A549 treated with AZD2906 at 1 μM for 4 hours (cell line): ENCODE results near the gene ESPNL. TPM values are rescaled to one million over a fixed set of nuclear protein-coding genes. Genes with fewer than 3 reads are reported as not detected.

Experiments used
- total RNA-seq: library from RNA; stranded (reverse); fragments of 200-300 nt; extraction: Qiagen RNA extraction; gene quantifications from 5 replicates; pipeline ENCODE4 v1.2.3, GENCODE V29; 2022

ESPNL gene, protein sequence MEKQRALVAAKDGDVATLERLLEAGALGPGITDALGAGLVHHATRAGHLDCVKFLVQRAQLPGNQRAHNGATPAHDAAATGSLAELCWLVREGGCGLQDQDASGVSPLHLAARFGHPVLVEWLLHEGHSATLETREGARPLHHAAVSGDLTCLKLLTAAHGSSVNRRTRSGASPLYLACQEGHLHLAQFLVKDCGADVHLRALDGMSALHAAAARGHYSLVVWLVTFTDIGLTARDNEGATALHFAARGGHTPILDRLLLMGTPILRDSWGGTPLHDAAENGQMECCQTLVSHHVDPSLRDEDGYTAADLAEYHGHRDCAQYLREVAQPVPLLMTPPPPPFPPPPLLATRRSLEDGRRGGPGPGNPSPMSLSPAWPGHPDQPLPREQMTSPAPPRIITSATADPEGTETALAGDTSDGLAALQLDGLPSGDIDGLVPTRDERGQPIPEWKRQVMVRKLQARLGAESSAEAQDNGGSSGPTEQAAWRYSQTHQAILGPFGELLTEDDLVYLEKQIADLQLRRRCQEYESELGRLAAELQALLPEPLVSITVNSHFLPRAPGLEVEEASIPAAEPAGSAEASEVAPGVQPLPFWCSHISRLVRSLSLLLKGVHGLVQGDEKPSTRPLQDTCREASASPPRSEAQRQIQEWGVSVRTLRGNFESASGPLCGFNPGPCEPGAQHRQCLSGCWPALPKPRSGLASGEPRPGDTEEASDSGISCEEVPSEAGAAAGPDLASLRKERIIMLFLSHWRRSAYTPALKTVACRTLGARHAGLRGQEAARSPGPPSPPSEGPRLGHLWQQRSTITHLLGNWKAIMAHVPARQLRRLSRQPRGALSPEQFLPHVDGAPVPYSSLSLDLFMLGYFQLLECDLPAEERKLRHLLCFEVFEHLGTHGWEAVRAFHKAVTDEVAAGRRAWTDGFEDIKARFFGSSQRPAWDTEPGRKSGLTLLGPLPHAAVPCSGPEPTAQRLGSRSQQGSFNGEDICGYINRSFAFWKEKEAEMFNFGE
- total RNA-seq: 0.07 to 0.22 TPM (median 0.14 TPM) in 5 replicates

DNA sequence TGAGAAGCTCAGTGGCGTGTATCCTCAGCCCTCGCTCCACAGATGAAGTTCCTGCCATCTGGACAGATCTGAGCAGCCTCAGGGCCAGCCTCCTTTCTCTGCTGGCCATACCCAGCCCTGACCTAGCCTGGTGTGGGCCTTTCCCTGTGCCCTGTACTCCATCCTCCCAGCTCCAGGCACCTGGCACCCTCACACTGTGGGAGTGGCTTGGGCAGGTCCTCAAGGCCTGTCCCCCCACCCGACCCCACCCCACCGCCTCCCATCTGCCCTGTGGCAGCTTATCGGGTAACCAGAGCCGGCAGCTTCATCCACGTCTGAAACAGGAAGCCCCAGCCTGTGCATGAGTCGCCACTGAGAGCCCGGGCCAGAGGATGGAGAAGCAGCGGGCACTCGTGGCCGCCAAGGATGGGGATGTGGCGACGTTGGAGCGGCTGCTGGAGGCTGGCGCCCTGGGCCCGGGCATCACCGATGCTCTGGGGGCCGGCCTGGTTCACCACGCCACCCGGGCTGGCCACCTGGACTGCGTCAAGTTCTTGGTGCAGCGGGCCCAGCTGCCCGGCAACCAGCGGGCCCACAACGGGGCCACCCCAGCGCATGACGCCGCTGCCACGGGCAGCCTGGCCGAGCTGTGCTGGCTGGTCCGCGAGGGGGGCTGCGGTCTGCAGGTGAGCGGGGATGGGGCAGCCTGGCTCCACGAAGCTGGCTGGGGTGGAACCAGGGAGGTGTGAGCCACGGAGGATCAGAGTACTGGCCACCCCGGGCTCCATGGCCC, at the start of gene ESPNL:
Gene ESPNL (plus strand): TSS at position 292 of the 772 bp plus-strand sequence. CDS start 80 bp downstream, at position 372.

DNA sequence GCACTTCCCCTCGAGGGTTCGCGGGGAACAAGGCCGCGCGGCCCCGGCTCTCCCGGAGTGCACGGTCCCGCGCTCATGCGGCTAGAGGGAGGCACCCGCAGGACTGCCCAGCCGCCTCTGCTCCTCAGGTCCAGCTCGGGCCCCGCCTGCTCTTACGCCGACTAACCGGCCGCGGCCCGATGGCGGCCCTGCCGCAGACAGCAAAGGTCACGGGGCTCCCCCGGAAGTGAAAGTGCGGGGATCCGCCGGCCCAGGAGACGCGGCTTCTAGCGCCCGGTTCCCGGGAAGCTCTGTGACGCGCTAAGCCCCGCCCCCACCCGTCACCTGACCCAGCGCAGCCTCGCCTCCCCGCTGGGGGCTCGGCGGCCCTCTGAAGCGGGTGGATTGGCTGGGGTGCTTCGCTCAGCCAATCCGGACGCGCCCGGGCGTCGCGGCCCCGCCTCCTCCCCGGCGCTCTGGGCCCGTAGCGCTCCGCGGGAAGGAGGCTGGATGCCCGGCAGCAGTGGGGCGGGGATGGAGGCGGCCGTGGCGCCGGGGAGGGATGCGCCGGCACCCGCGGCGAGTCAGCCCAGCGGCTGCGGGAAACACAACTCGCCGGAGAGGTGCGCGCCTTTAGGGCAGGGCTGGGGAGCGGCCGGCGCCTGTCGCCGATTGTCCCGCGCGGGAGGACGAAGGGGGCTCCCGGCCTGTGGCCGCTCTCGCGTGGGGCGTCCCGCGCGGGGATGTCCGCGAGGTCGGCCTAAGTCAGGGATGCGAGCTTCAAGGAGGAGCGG, 39.4 kb upstream of the ESPNL start, which contains the start of gene SCLY:
Gene SCLY (plus strand): TSS at position 460 of the 773 bp plus-strand sequence. CDS start 54 bp downstream, at position 514.

DNA sequence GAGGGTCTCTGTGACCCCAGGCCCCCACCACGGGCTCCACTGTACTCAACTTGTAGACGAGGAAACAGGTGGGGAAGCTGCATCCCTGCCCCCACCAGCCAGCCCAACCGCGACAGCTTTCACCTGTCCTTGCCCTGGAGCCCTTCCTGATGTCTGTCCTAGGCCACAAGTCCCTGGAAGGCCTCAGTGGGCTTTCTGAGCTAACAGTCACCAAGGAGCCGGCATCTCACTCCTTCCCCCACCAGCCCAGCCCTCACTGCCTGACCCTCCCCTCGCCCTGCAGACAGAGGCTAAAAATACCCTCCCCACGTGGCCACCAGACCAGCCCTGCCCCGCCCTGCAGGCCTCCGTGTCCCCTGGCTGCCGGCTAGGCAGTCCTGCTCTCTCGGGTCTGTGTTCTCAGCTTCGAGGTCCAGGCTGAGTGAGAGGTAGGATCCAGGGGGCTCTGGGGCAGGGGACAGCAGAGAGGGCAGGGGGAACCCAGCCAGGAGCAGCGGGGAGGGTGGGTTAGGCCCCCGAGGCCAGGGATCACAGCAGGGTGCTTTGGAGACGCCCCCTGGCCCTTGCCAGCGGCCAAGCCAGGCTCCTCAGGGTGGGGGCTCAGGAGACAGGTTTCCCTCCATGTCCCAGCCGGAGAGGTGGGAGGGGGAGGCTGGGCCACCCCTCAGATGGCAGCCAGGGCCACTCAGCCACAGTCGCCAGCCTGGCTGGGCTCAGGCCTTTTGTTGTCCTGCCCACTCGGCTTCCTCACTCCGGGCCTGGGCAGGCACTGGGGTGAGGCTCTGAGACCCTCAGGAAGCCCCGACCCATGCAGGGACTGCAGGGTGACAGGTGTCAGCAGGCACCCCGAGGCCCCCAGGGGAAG, 38.4 kb downstream of the ESPNL start, which contains the start of gene KLHL30:
Gene KLHL30 (plus strand): TSS at position 338 of the 865 bp plus-strand sequence. CDS start 2,087 bp downstream, outside the sequence.

DNA sequence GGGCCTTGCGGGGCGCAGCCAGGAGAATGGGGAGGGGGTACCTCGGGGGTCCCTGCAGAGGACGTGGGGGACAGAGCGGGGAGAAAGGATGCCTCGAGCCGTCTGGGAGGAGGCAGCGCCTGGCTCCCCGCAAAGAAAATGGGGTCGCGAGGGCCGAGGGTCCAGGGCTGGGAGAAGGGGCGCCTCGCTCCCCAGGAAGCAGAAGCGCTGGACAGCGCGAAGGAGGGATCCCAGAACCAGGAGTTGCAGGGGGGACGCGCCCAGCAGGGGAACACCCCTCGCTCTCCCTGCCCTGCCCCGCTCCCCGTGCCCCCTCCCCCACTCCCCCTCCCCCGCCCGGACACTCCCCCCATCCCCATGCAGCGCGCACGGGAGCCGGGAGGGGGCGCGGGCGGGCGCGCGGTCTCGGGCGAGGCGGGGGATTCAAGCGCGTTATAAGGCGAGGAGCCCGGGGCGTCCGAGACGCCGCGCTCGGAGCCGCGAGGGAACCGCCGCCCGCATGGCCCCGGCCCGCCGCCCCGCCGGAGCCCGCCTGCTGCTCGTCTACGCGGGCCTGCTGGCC, 58.5 kb downstream of the ESPNL start, which contains the start of gene ERFE:
Gene ERFE (plus strand): TSS at position 462 of the 562 bp plus-strand sequence. CDS start 38 bp downstream, at position 500.

Other genes starting within 250 kb of the ESPNL start
- gene RAMP1, start 240.7 kb upstream of the ESPNL start, total RNA-seq: 0.07 to 0.10 TPM in 2 of 5 replicates, not detected in the others
- 47.5 to 50.5 TPM (median 50.2 TPM) in 5 replicates for gene UBE2F, start 133.3 kb upstream of the ESPNL start, total RNA-seq
- gene SCLY, start 39.3 kb upstream of the ESPNL start, total RNA-seq: 17.9 to 21.9 TPM (median 19.4 TPM) in 5 replicates
- 0.16 to 0.25 TPM (median 0.22 TPM) in 5 replicates for gene KLHL30, start 38.3 kb downstream of the ESPNL start, total RNA-seq
- gene ERFE, start 58.6 kb downstream of the ESPNL start, total RNA-seq: 5.8 to 8.7 TPM (median 7.8 TPM) in 5 replicates
- 34.9 to 41.6 TPM (median 39.3 TPM) in 5 replicates for gene ILKAP, start 103.4 kb downstream of the ESPNL start, total RNA-seq
- gene HES6, start 139.7 kb downstream of the ESPNL start, total RNA-seq: 8.0 to 15.1 TPM (median 14.5 TPM) in 5 replicates
- 5.3 to 7.9 TPM (median 6.5 TPM) in 5 replicates for gene PER2, start 188.3 kb downstream of the ESPNL start, total RNA-seq
- 9.7 to 15.2 TPM (median 12.7 TPM) in 5 replicates for gene TRAF3IP1, start 220.2 kb downstream of the ESPNL start, total RNA-seq